Cardiac septum (tissue), 1 donor: ENCODE results near the gene ATCAY. TPM values are rescaled to one million over a fixed set of nuclear protein-coding genes. Genes with fewer than 3 reads are reported as not detected.

Experiments
- DNase-seq: peaks from one replicate; pipeline ENCODE4 v3.0.0-alpha.2; 2020; ENCODE audit warnings: low spot score
- intact Hi-C: fragments of 100-400 bp; cut with DNase I; formaldehyde crosslinking; loops from one replicate; pipeline ENCODE4 v1.14.0; 2022
- total RNA-seq: library from RNA; stranded (reverse); fragmentation: NEBNext Ultra II Directional; extraction: Animal tissue kit (Norgen Biotek cat#: 25700); gene quantifications from one replicate; pipeline ENCODE4 v1.2.1, GENCODE V29; 2021
- donor health status: DM: no; HTN: no; CAD: no.

ATCAY gene
- total RNA-seq, 1 donor from 2014 or later: not detected

DNA sequence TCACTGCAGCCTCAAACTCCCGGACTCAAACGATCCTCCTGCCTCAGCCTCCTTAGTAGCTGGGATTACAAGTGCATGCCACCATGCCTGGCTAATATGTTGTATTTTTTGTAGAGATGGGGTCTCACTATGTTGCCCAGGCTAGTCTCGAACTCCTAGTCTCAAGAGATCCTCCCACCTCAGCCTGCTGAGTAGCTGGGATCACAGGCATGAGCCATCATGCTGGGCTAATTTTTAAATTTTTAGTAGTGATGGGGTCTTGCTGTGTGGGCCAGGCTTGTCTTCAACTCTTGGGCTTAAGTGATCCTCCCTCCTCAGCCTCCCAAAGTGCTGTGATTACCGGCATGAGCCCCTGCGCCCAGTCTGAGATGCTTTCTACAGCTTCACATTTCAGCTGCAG lies 15.3 kb downstream of the ATCAY start:
- intact Hi-C loops: no loop called here
- no peak for DNase-seq

GRCh38 chr19:3897936-3898335 lies 17.5 kb downstream of the ATCAY start:
- intact Hi-C loops: no loop called here
- DNase-seq: no peak

- intact Hi-C loops: no loop called here
- no peak for DNase-seq
These were observed 17.9 kb downstream of the ATCAY start for GRCh38 chr19:3898426-3898825.

GRCh38 chr19:3899531-3900294 lies 19.2 kb downstream of the ATCAY start:
- intact Hi-C loops: no loop called here
- no peak for DNase-seq

DNA sequence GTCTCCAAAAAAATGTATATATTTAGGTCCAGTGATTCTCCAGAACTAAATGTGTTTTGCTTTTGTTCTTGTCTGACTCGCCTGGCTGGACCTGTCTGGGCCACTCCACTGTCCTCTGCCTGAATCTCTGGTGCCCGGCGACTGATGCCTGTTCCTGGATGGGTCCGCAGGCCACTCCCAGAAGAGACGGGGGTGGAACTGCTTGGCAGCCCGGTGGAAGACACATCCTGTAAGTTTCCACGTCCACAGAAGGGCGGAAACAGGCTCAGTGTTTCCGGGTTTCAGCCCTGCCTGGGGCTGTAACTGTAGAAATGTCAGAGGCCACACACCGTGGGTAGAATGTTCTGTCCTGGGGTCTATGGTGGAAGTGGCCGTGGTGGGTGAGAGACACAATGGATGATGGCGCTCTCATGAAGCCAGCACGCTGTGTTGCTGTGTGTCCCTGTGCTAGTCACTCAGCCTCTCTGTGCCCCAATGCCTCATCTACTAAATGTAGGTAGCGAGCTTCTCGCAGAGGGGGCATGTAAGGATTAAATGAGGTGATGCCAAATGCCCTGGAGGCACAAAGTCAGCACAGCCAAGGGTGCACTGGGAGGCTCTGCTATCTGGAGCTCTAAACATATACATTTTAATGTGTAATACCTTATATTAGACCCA lies 22.0 kb downstream of the ATCAY start:
- intact Hi-C loops: no loop called here

GRCh38 chr19:3904233-3904632 lies 23.7 kb downstream of the ATCAY start:
- intact Hi-C loops: no loop called here
- no peak for DNase-seq

More for the DNA sequence above, 22.0 kb downstream of the ATCAY start:
- no peak for DNase-seq

DNA sequence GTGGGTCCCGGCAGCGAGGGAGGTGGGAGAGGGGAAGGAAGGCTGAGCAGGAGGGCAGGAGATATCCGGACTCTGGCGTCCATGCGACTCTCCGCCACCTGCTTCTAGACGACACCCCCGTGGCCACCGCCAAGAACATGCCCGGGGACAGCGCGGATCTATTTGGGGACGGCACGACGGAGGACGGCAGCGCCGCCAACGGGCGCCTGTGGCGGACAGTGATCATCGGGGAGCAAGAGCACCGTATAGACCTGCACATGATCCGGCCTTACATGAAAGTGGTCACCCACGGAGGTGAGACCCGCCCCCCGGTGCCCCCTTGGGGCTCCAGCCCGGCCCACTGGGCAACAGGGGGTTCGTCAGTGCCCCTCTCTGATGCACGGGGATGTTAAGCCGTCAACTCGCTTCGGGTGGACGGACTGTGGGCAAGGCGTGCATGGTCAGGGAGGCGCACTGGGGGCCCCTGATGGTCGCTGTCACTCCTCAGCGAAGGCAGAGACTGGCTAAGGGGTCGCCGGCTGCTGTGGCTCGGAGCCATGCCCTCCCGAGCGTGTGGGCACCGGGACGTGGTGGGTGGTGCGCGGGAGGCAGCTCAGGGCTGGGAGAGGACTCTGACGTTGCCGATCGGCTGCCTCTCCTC lies 27.3 kb downstream of the ATCAY start:
- DNase-seq: no peak
- intact Hi-C loops: no loop called here

DNA sequence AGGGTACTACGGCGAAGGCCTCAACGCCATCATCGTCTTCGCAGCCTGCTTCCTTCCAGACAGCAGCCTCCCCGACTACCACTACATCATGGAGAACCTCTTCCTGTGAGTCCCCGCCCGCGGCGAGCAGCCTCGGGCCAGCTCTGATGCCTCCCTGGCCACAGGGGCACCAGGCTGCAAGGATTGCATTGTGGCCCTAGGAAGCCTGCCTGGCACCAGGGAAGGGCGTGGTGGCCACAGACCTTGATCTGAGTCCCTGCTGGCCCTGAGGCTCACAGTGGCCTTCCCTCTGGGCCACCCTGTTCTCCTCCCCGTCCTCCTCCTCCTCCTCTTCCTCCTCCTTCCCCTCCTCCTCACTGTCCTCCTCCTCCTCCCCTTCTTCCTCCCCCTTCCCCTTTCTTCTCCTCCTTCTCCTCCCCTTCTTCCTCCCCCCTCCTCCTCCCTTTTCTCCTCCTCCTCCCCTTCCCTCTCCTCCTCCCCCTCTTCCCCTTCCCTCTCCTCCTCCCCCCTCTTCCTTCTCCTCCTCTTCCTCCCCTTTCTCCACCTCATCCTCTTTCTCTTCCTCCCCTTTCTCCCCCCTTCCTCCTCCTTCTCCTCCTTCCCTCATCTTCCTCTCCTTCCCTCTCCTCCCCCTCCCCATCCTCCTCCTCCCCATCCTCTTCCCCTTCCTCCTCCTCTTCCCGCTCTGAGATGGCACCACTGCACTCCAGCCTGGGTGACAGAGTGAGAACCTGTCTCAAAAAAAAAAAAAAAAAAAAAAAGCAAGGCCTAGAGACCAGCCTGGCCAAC lies 28.0 kb downstream of the ATCAY start:
- no peak for DNase-seq

GRCh38 chr19:3910105-3910504 lies 29.6 kb downstream of the ATCAY start:
- intact Hi-C loops: no loop called here
- DNase-seq: no peak

More for the DNA sequence above, 28.0 kb downstream of the ATCAY start:
- intact Hi-C loops: no loop called here

GRCh38 chr19:3914199-3914598 lies 33.7 kb downstream of the ATCAY start:
- intact Hi-C loops: no loop called here
- DNase-seq: no peak

DNA sequence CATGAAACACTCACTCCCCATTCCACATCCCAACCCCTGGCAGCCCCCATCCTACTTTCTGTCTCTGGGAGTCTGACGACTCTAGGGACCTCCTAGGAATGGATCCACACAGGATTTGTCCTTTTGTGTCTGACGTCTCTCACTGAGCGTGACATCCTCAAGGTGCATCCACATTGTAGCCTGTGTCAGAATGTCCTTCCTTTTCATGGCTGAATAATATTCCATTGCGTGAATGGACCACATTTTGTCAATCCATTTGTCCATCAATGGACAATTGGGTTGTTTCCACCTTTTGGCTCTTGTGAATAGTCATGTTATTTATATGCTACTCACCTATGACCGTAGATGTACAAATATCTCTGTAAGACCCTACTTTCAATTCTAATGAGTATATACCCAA lies 35.5 kb downstream of the ATCAY start:
- intact Hi-C loops: no loop called here
- no peak for DNase-seq

GRCh38 chr19:3919793-3920192 lies 39.3 kb downstream of the ATCAY start:
- intact Hi-C loops: no loop called here
- no peak for DNase-seq

DNA sequence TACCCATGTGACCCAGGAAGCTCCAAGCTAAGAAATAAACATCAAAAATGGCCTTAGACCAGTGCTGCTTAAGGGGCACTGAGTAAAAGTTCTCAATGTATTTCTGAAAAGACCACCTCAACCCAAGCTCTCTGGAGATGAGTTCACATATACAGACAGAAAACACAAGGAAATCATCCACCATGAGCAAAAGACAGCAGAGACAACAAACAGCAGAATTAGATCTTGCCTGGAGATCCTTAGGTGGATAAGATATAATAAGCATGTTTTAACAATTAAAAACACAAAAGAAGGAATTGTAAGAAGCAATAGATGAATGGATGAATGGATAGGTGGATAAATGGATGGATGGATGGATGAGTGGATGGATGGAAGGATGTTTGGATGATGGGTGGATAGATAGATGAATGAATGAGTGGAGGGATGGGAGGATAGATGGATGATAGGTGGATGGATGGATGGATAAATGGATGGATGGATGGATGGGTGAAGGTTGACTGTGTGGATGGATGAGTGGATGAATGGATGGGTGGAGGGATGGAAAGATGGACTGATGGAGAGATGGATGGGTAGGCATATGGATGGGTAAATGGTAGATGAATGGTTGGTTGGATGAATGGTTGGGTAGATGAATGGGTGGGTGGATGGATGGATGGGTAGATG lies 42.7 kb downstream of the ATCAY start:
- DNase-seq: no peak
- intact Hi-C loops: no loop called here

DNA sequence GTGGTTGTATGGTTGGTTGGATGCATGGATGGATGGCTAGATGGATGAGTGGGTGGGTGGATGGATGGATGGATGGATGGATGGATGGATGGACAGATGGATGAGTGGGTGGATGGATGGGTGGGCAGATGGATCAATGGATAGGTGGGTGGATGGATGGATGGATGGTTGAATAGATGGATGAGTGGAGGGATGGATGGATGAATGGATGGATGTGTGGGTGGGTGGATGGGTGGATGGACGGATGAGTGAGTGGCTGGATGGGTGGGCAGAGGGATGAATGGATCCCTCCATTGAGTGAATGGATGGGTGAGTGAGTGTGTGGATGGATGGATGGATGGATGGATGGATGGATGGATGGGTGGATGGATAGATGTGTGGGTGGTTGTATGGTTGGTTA lies 43.4 kb downstream of the ATCAY start:
- intact Hi-C loops: no loop called here
- no peak for DNase-seq

DNA sequence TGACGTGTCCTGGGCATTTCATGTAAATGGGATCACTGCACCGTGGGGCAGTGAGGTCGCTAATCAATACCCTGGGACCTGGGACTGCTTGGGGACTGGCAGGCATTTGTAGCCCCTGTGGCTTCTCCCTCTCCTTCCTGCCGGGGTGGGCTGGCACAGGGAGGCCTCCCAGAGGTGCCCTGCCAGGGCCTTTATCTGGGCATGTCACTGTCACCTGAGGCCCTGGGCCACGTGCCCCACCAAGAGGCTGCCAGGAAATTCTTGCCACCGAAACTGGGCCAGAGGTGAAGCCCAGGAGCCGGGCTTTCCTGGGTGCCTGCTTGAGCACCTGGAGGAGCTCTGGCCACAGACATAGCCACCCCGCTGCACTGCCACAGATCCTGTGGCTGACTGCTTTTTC lies 50.6 kb downstream of the ATCAY start:
- peak; percentile 83 for DNase-seq
- intact Hi-C loops: loop anchor here (5.0 kb wide), 1 partner anchor 36 kb away; no protein-coding TSS in a partner anchor

DNA sequence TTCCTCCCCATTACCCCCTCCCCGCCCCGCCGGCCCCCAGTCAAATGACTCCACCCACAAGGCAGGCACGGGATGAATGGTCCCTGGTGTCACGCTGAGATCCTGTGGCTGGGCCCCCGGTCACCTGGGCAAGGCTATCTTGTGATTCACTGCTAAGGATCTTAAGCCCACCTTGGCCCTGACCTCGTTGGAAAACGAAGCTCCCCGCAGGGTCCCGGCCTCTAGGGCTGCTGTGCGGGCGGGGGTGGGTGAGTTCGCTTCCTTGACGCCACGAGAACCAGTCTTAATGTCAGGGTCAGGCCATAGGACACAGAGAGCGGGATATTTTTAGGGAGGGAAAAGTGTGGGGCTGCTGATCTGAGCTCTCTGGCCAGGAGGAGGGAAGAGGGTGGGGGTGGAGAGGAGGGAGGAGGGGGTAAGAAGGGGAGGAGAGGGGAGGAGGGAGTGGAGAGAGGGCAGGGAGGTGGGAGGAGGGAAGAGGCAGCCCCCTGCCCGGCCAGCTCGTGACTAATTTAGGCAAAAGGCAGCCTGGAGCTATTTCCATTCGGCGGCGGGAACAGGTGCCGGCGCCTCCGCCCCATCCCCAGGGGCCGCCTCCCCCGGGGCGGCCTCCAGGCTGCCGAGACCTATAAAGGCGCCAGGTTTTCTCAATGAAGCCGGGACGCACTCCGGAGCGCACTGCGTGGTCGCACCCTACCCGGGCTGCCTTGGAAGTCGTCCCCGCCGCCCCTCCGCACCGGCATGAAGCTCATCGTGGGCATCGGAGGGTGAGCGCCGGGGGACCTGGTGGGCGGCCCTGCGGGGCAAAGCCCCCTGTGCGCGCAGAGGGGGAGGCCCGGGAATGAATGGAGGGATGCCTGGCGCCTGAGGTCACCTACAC lies 52.7 kb downstream of the ATCAY start, which contains the start of gene NMRK2:
TSS of gene NMRK2 (plus strand) at position 139 of the 880 bp plus-strand sequence. CDS start at position 742, 603 bp downstream.
- intact Hi-C loops: loop anchor here (2.0 to 5.0 kb wide), 2 partner anchors 18 to 34 kb away; no protein-coding TSS in a partner anchor
- peak; percentile 80 for DNase-seq

GRCh38 chr19:3936506-3937442 lies 56.3 kb downstream of the ATCAY start:
- intact Hi-C loops: no loop called here
- no peak for DNase-seq
